Left ventricle myocardium inferior (tissue), 1 donor: ENCODE measurements around the gene SORCS2. TPM values are rescaled to one million over a fixed set of nuclear protein-coding genes. Genes with fewer than 3 reads are reported as not detected.
A peak's percentile ranks its signal among the peaks of the same experiment; 100 is the strongest.

Source experiments
- DNase-seq: peaks from one replicate; pipeline ENCODE4 v3.0.0-alpha.2; 2020
- H3K27ac ChIP-seq: fragments of 200-600 bp; replicated peaks from 2 replicates; pipeline ENCODE4 v1.8.0; 2021
- H3K27me3 ChIP-seq: fragments of 200-600 bp; 2 replicates; pipeline ENCODE4 v1.8.0; 2021; ENCODE audit warnings: low read depth
- H3K36me3 ChIP-seq: fragments of 200-600 bp; 2 replicates; pipeline ENCODE4 v1.8.0; 2021
- H3K4me1 ChIP-seq: fragments of 200-600 bp; 2 replicates; pipeline ENCODE4 v1.8.0; 2021
- H3K4me3 ChIP-seq: fragments of 200-600 bp; 2 replicates; pipeline ENCODE4 v1.8.0; 2021; ENCODE audit warnings: mild to moderate bottlenecking, moderate library complexity
- H3K9me3 ChIP-seq: fragments of 200-600 bp; replicated peaks from 2 replicates; pipeline ENCODE4 v1.8.0; 2021
- CTCF ChIP-seq: fragments of 200-600 bp; IDR thresholded peaks from 2 replicates; pipeline ENCODE4 v1.8.0; 2021; ENCODE audit warnings: antibody characterized with exemption, mild to moderate bottlenecking, borderline replicate concordance
- intact Hi-C: fragments of 100-400 bp; cut with micrococcal nuclease; formaldehyde crosslinking; loops from one replicate; pipeline ENCODE4 v1.11.0; 2022
- total RNA-seq: library from RNA; stranded (reverse); fragmentation: NEBNext Ultra II Directional; extraction: Animal tissue kit (Norgen Biotek cat#: 25700); gene quantifications from one replicate; pipeline ENCODE4 v1.2.1, GENCODE V29; 2021
- donor health status: DM: no; HTN: yes; CAD: no; lungs with severe emphysema.

SORCS2 gene
- total RNA-seq, 1 donor from 2014 or later: 1.2 TPM

DNA sequence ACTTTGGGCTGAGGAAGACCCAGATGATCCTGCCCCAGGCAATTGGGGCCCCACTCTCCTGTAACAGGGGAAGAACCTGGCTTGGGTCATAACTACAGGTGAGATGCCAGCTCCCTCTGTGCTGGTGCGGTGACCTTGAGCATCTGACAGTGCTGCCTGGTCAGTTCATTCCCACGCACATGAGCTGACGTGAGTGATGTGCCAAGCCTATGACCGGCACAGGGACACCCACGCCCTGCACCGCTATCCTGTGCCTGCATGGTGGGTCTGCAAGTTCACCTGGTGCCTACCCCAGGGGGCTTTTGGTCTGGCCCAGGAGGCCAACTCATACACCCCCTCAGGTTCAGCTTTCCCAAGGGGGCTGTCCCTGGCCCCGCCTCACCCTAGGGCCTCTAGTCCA lies 366.1 kb downstream of the SORCS2 start:
- no peak for TF ChIP-seq CTCF

GRCh38 chr4:7559316-7559715 lies 367.0 kb downstream of the SORCS2 start:
- Histone ChIP-seq H3K9me3 (peaks cover 11% of the 10 kb centered on the region), H3K4me1 (peaks cover 4% of the 10 kb centered on the region), H3K27me3 (peaks cover 4% of the 10 kb centered on the region), H3K36me3 (no peaks in the 10 kb centered on the region), H3K4me3 (no peak overlapping the region), H3K27ac (no peak overlapping the region)
- intact Hi-C loops: no loop called here
- no peak for DNase-seq
- TF ChIP-seq CTCF: no peak

More for the DNA sequence above, 366.1 kb downstream of the SORCS2 start:
- no peak overlapping the region for H3K4me3 ChIP-seq
- H3K27ac ChIP-seq: no peak overlapping the region
- no peak for DNase-seq
- peaks cover 4% of the 10 kb centered on the region for H3K27me3 ChIP-seq
- intact Hi-C loops: no loop called here
- H3K9me3 ChIP-seq: peaks cover 19% of the 10 kb centered on the region
- H3K4me1 ChIP-seq: no peaks in the 10 kb centered on the region
- no peaks in the 10 kb centered on the region for H3K36me3 ChIP-seq

GRCh38 chr4:7559741-7560395 lies 367.5 kb downstream of the SORCS2 start:
- intact Hi-C loops: no loop called here
- H3K36me3 ChIP-seq: no peaks in the 10 kb centered on the region
- no peak for TF ChIP-seq CTCF

GRCh38 chr4:7561557-7561956 lies 369.2 kb downstream of the SORCS2 start:
- no peak for TF ChIP-seq CTCF
- H3K4me3 ChIP-seq: no peak overlapping the region
- DNase-seq: no peak
- H3K36me3 ChIP-seq: no peaks in the 10 kb centered on the region
- H3K27ac ChIP-seq: no peak overlapping the region
- H3K27me3 ChIP-seq: peaks cover 4% of the 10 kb centered on the region
- intact Hi-C loops: no loop called here
- H3K4me1 ChIP-seq: peaks cover 4% of the 10 kb centered on the region
- no peaks in the 10 kb centered on the region for H3K9me3 ChIP-seq

More at GRCh38 chr4:7559741-7560395, 367.5 kb downstream of the SORCS2 start:
- H3K4me1 ChIP-seq: peaks cover 4% of the 10 kb centered on the region
- no peak overlapping the region for H3K27ac ChIP-seq
- peaks cover 5% of the 10 kb centered on the region for H3K9me3 ChIP-seq
- H3K4me3 ChIP-seq: no peak overlapping the region
- no peak for DNase-seq
- H3K27me3 ChIP-seq: peaks cover 4% of the 10 kb centered on the region

DNA sequence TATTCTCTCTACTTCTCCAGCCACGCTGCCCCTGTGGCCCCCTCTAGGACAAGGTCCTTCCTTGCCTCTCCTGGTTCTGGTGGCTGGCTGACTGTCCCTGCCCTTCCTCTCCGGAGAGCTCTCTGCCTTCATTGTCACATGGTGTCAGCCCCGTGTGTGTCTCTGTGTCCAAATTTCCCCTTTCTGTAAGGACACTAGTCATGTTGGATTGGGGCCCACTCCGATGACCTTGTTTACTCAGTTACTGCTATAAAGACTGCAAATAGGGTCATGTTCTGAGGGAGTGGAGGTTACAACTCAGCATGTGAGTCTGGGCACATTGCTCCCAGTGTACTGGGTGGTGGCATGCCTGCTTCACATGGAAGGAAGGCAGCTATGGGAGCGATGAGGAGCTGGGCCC lies 371.9 kb downstream of the SORCS2 start:
- intact Hi-C loops: no loop called here
- no peaks in the 10 kb centered on the region for H3K36me3 ChIP-seq
- H3K4me3 ChIP-seq: no peak overlapping the region
- no peak for DNase-seq
- peak overlapping the region; percentile 42 for H3K27ac ChIP-seq
- peaks cover 4% of the 10 kb centered on the region for H3K4me1 ChIP-seq
- no peak for TF ChIP-seq CTCF
- no peaks in the 10 kb centered on the region for H3K27me3 ChIP-seq
- no peaks in the 10 kb centered on the region for H3K9me3 ChIP-seq
